D341Med (cell line): ENCODE data around the gene DCLK1.
A peak's percentile ranks its signal among the peaks of the same experiment; 100 is the strongest.

Experiments
- DNase-seq: peaks from one replicate; pipeline ENCODE4 v3.0.0; 2012; ENCODE audit warnings: low spot score

Gene DCLK1

GRCh38 chr13:35744566-35745178 lies 386.5 kb downstream of the DCLK1 start:
- no peak for DNase-seq

- no peak for DNase-seq
These were observed 387.0 kb downstream of the DCLK1 start for GRCh38 chr13:35744144-35744543.

GRCh38 chr13:35743165-35743564 lies 388.0 kb downstream of the DCLK1 start:
- DNase-seq: no peak

GRCh38 chr13:35741657-35742056 lies 389.5 kb downstream of the DCLK1 start:
- DNase-seq: no peak

- DNase-seq: no peak
These were observed 394.3 kb downstream of the DCLK1 start for GRCh38 chr13:35736876-35737275.

GRCh38 chr13:35733827-35734226 lies 397.4 kb downstream of the DCLK1 start:
- no peak for DNase-seq

- no peak for DNase-seq
These were observed 398.6 kb downstream of the DCLK1 start for GRCh38 chr13:35732565-35732964.

- DNase-seq: no peak
These were observed 399.7 kb downstream of the DCLK1 start for GRCh38 chr13:35731471-35731870.

GRCh38 chr13:35729926-35730627 lies 401.1 kb downstream of the DCLK1 start:
- no peak for DNase-seq

- DNase-seq: peak; percentile 66
These were observed 403.3 kb downstream of the DCLK1 start for GRCh38 chr13:35727881-35728280.

- no peak for DNase-seq
These were observed 406.7 kb downstream of the DCLK1 start for GRCh38 chr13:35724446-35724845.

- no peak for DNase-seq
These were observed 407.4 kb downstream of the DCLK1 start for GRCh38 chr13:35723821-35724220.

- no peak for DNase-seq
These were observed 408.1 kb downstream of the DCLK1 start for GRCh38 chr13:35723053-35723461.

- DNase-seq: no peak
These were observed 408.6 kb downstream of the DCLK1 start for GRCh38 chr13:35722458-35723052.

GRCh38 chr13:35720690-35721554 lies 410.3 kb downstream of the DCLK1 start:
- DNase-seq: peak; percentile 83

- no peak for DNase-seq
These were observed 410.9 kb downstream of the DCLK1 start for GRCh38 chr13:35720290-35720689.
